Karpas-422 (cell line): ENCODE results near the gene TP53BP2. TPM values are rescaled to one million over a fixed set of nuclear protein-coding genes. Genes with fewer than 3 reads are reported as not detected.

Experiments
- DNase-seq: peaks from one replicate; pipeline ENCODE4 v3.0.0-alpha.2; 2015
- H2AFZ ChIP-seq: fragments of 200-600 bp; sonication (generic); 2 replicates; pipeline ENCODE4 v1.6.1; 2014; ENCODE audit warnings: antibody characterized with exemption, low read length, mixed read lengths
- H3K27ac ChIP-seq: fragments of 200-600 bp; sonication (generic); 2 replicates; pipeline ENCODE4 v1.5.1; 2014; ENCODE audit warnings: mild to moderate bottlenecking, low read length, moderate library complexity
- H3K27me3 ChIP-seq: fragments of 200-600 bp; sonication (generic); 2 replicates; pipeline ENCODE4 v1.6.1; 2014; ENCODE audit warnings: low read length, mixed read lengths
- H3K36me3 ChIP-seq: fragments of 200-600 bp; sonication (generic); 2 replicates; pipeline ENCODE4 v1.6.1; 2014; ENCODE audit warnings: low read length, mixed read lengths; ENCODE audit not compliant: insufficient read depth
- H3K4me1 ChIP-seq: fragments of 200-600 bp; sonication (generic); 2 replicates; pipeline ENCODE4 v1.6.1; 2014; ENCODE audit warnings: mild to moderate bottlenecking, low read length, mixed read lengths
- H3K4me2 ChIP-seq: fragments of 200-600 bp; sonication (generic); 2 replicates; pipeline ENCODE4 v1.6.1; 2014; ENCODE audit warnings: low read length, low read depth, mild to moderate bottlenecking; ENCODE audit not compliant: poor library complexity, severe bottlenecking
- H3K4me3 ChIP-seq: fragments of 200-600 bp; sonication (generic); 2 replicates; pipeline ENCODE4 v1.5.1; 2014; ENCODE audit warnings: mild to moderate bottlenecking, antibody characterized with exemption, low read length, mixed read lengths
- H3K79me2 ChIP-seq: fragments of 200-600 bp; sonication (generic); 2 replicates; pipeline ENCODE4 v1.6.1; 2014; ENCODE audit warnings: mild to moderate bottlenecking, low read length, mixed read lengths
- H3K9ac ChIP-seq: fragments of 200-600 bp; sonication (generic); 2 replicates; pipeline ENCODE4 v1.6.0; 2014; ENCODE audit warnings: low read length
- H3K9me2 ChIP-seq: fragments of 200-600 bp; sonication (generic), shearing (Covaris generic); replicated peaks from 2 replicates; pipeline ENCODE4 v1.6.0; 2014; ENCODE audit warnings: mild to moderate bottlenecking, low read length, moderate library complexity; ENCODE audit not compliant: insufficient read depth
- H3K9me3 ChIP-seq: fragments of 300-700, 200-600 bp; sonication (generic); 2 replicates; pipeline ENCODE4 v1.6.1; 2014; ENCODE audit warnings: low read length, mixed read lengths
- H4K20me1 ChIP-seq: fragments of 200-600 bp; sonication (generic); 2 replicates; pipeline ENCODE4 v1.6.1; 2014; ENCODE audit warnings: mild to moderate bottlenecking, antibody characterized with exemption, low read length, low read depth; ENCODE audit not compliant: insufficient read depth
- total RNA-seq: library from RNA; depleted of rRNA; stranded (reverse); fragments of >200 nt; shearing (Covaris generic); gene quantifications from 2 replicates; pipeline ENCODE4 v1.2.3, GENCODE V29; 2014; ENCODE audit warnings: low replicate concordance

TP53BP2 gene
- total RNA-seq, 1 experiment from 2014 or later, result 1.5 TPM

- Histone ChIP-seq H3K79me2 (no peaks in the 10 kb centered on the region), H3K4me1 (peaks cover 16% of the 10 kb centered on the region), H3K27me3 (0 out of 2 replicates have a peak, but pooled peaks cover 3% of the 10 kb centered on the region), H4K20me1 (no peaks in the 10 kb centered on the region), H3K4me3 (no peak overlapping the region), H3K9me3 (no peaks in the 10 kb centered on the region), H3K4me2 (no peak overlapping the region), H2AFZ (no peak overlapping the region), H3K9ac (no peak overlapping the region), H3K36me3 (no peaks in the 10 kb centered on the region), H3K9me2 (no peaks in the 10 kb centered on the region; the same call in 1 of the 2 replicates), H3K27ac (no peak overlapping the region)
- DNase-seq, result no peak
Observed at GRCh38 chr1:223849352-223850254, 3.9 kb upstream of the TP53BP2 start.

- Histone ChIP-seq H4K20me1 (no peaks in the 10 kb centered on the region), H3K4me2 (no peak overlapping the region), H3K27ac (no peak overlapping the region), H2AFZ (no peak overlapping the region), H3K4me3 (no peak overlapping the region), H3K36me3 (no peaks in the 10 kb centered on the region), H3K9ac (no peak overlapping the region), H3K9me2 (no peaks in the 10 kb centered on the region; the same call in 1 of the 2 replicates), H3K79me2 (no peaks in the 10 kb centered on the region), H3K27me3 (0 out of 2 replicates have a peak, but pooled peaks cover 3% of the 10 kb centered on the region), H3K9me3 (no peaks in the 10 kb centered on the region), H3K4me1 (peaks cover 16% of the 10 kb centered on the region)
- no peak for DNase-seq
Observed at GRCh38 chr1:223848536-223848935, 2.8 kb upstream of the TP53BP2 start.

DNA sequence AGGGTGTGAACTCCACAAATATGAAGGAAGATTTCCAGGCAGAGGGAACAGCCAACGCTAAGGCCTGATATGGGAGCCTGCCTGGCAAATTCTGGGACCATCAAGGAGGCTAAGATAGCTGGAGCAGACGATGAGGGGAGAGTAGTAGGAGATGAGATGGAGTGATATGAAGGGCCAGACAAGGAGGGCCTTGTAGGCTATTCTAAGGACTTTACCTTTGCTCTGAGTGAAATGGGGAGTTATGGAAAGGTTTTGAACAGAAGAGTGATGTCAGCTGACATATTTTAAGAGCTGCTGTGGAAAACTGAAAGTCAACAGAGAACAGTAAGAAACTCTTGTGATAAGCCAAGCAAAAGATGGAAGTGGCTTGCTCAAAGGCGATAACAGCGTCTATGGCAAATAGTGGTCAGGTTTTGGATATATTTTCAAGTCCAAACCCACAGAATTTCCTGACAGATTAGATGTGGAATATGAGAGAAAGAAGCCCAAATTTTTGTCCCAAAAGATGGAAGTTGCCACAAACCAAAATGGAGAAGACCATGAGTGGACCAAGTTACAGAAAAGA lies 2.1 kb upstream of the TP53BP2 start:
- H3K36me3 ChIP-seq, result no peaks in the 10 kb centered on the region
- DNase-seq, result no peak
- H4K20me1 ChIP-seq, result no peaks in the 10 kb centered on the region
- H3K9ac ChIP-seq, result no peak overlapping the region
- H3K9me2 ChIP-seq, result no peaks in the 10 kb centered on the region; the same call in 1 of the 2 replicates
- no peak overlapping the region for H2AFZ ChIP-seq
- 0 out of 2 replicates have a peak, but pooled peaks cover 3% of the 10 kb centered on the region for H3K27me3 ChIP-seq
- H3K79me2 ChIP-seq, result no peaks in the 10 kb centered on the region
- peaks cover 16% of the 10 kb centered on the region for H3K4me1 ChIP-seq
- no peak overlapping the region for H3K4me3 ChIP-seq
- no peaks in the 10 kb centered on the region for H3K9me3 ChIP-seq
- H3K27ac ChIP-seq, result no peak overlapping the region
- no peak overlapping the region for H3K4me2 ChIP-seq

DNA sequence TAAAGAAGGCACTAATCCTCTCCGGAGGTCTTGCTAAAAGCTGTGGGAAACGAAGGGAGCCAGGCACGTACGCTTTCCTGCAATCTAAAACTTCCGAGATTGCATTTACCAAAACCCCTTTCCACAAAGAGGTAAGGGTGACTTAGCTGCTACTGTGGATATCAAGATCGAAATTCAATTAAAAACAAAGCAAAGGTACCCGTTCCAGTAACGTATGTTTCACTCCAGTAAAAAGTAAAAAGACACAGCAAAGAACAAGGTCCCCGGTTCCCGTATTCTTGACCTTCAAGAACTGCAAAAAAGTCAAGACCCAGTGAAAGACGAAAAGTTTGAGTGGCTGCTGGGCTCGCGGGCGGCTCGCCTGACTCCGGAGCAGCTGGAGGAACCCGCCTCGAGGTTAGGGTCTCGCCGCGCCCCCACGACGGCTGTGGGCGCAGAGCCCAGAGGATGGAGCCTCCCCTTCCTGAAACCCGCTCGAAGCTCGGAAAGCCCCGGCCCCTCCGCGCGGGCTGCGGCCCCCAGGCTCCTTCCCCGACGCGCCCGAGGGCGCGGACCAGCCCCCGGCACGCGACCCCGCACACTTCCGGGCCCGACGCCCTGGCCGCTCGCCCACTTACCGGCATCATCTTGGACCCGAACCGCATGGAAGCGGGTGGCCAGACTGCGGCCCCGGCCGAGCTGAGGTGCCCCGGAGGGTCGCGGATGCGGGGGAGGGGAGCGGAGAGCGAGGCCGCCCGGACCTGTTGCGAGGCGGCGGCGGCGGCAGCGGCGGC lies 524 bp downstream of the TP53BP2 start:
- Histone ChIP-seq H3K9me2 (no peaks in the 10 kb centered on the region; the same call in 1 of the 2 replicates), H4K20me1 (no peaks in the 10 kb centered on the region), H3K36me3 (no peaks in the 10 kb centered on the region), H3K9me3 (no peaks in the 10 kb centered on the region), H3K79me2 (no peaks in the 10 kb centered on the region), H3K4me2 (peak overlapping the region; percentile 91), H3K4me1 (peaks cover 16% of the 10 kb centered on the region), H3K4me3 (peak overlapping the region; percentile 59; the same call in 1 of the 2 replicates), H3K27ac (no peak overlapping the region), H3K9ac (peak overlapping the region; percentile 72), H3K27me3 (0 out of 2 replicates have a peak, but pooled peaks cover 3% of the 10 kb centered on the region), H2AFZ (peak overlapping the region; percentile 91)
- DNase-seq, result no peak

DNA sequence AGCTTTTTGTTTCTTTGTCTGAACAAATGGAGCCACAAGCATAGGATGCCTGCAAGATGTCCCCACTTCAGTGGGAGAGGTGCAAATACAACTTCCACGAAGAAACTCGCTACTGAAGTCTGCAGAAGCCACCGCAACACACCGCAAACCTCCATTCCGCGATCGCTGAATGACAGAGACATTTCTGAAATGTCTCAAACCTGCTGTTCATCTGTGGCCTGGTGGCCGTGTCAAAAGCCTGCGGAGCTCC lies 1.0 kb downstream of the TP53BP2 start:
- no peak for DNase-seq
- Histone ChIP-seq H3K9me3 (no peaks in the 10 kb centered on the region), H3K4me2 (no peak overlapping the region), H3K4me3 (no peak overlapping the region), H2AFZ (peak overlapping the region; percentile 27; the same call in 1 of the 2 replicates), H3K27ac (no peak overlapping the region), H3K79me2 (no peaks in the 10 kb centered on the region), H3K4me1 (peaks cover 16% of the 10 kb centered on the region), H3K36me3 (no peaks in the 10 kb centered on the region), H3K9ac (no peak overlapping the region), H4K20me1 (no peaks in the 10 kb centered on the region), H3K27me3 (0 out of 2 replicates have a peak, but pooled peaks cover 3% of the 10 kb centered on the region), H3K9me2 (no peaks in the 10 kb centered on the region; the same call in 1 of the 2 replicates)

DNA sequence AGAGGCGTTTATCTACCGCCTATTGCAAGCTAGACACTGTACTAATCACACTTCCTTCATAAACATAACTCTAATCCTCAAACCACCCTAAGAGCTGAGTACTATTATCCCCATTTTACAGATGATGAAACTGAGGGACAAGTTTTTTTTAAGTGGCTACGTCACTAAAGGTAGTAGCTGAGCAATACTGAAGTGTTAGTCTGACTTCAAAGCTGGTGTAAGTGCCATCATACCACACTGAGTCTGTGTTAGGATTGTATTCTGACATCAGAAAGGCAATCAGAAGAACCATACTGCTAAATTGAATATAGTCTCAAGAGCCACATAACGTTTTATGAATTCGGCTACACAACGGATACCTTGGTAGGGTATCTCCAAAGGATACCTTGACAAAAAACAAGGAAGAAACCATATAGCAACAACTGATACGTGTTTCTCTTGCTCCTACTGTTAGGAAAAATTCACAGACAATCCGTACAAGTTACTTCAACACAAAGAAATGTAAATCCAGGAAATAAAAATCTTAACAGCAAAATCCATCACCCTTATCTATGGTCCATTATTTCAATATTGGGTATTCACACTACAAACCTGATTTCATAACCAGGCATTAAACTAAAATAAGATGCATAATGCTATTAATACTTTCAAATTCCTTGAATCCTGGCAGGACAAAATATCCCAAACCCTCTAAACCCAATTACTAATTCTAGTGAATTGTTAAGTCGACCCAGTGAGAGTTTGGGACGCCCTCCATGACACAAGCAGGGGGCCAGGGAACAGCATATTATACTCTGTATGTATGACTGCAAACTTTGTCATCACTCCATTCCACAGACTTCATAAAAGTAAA lies 1.6 kb downstream of the TP53BP2 start:
- Histone ChIP-seq H2AFZ (no peak overlapping the region; the same call in 1 of the 2 replicates), H3K79me2 (no peaks in the 10 kb centered on the region), H3K27ac (no peak overlapping the region), H3K9me3 (no peaks in the 10 kb centered on the region), H3K9me2 (no peaks in the 10 kb centered on the region), H3K4me3 (no peak overlapping the region), H4K20me1 (no peaks in the 10 kb centered on the region), H3K4me1 (peaks cover 16% of the 10 kb centered on the region), H3K4me2 (no peak overlapping the region), H3K9ac (no peak overlapping the region), H3K27me3 (0 out of 2 replicates have a peak, but pooled peaks cover 3% of the 10 kb centered on the region), H3K36me3 (no peaks in the 10 kb centered on the region)
- no peak for DNase-seq

DNA sequence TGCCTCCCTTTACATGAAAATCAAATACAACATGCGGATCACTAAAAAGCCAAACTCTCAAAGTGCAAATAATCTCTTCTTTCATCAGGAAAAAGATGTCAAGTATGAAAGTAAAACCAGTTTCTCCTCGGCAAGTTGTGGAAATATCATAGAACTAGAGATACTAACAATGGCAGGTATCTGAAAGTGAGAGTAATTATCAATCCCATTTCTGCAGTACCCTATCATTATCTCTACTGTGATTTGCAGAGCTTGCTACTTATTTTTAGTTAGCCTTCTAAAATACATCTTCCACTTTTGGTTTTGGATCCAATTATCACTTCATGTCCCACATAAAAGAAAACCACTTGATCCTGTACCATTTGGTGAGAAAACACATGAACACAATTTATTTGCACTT lies 3.0 kb downstream of the TP53BP2 start:
- H3K79me2 ChIP-seq, result no peaks in the 10 kb centered on the region
- H4K20me1 ChIP-seq, result no peaks in the 10 kb centered on the region
- no peak overlapping the region for H3K4me2 ChIP-seq
- H3K27me3 ChIP-seq, result 0 out of 2 replicates have a peak, but pooled peaks cover 3% of the 10 kb centered on the region
- no peak overlapping the region for H3K27ac ChIP-seq
- H3K9me3 ChIP-seq, result no peaks in the 10 kb centered on the region
- DNase-seq, result no peak
- H3K9ac ChIP-seq, result no peak overlapping the region
- H3K9me2 ChIP-seq, result no peaks in the 10 kb centered on the region
- no peak overlapping the region for H2AFZ ChIP-seq
- no peak overlapping the region for H3K4me3 ChIP-seq
- peaks cover 16% of the 10 kb centered on the region for H3K4me1 ChIP-seq
- no peaks in the 10 kb centered on the region for H3K36me3 ChIP-seq
